Karpas-422 (cell line): ENCODE data around the gene ANXA2R. TPM values are rescaled to one million over a fixed set of nuclear protein-coding genes. Genes with fewer than 3 reads are reported as not detected.
"Not testable (repeated sequence)": the region's sequence is repeated elsewhere in the genome, so short reads cannot be mapped to it uniquely, and the experiment has no call there.

ENCODE experiments used
- DNase-seq: peaks from one replicate; pipeline ENCODE4 v3.0.0-alpha.2; 2015
- H2AFZ ChIP-seq: fragments of 200-600 bp; sonication (generic); 2 replicates; pipeline ENCODE4 v1.6.1; 2014; ENCODE audit warnings: antibody characterized with exemption, low read length, mixed read lengths
- H3K27ac ChIP-seq: fragments of 200-600 bp; sonication (generic); 2 replicates; pipeline ENCODE4 v1.5.1; 2014; ENCODE audit warnings: mild to moderate bottlenecking, low read length, moderate library complexity
- H3K27me3 ChIP-seq: fragments of 200-600 bp; sonication (generic); 2 replicates; pipeline ENCODE4 v1.6.1; 2014; ENCODE audit warnings: low read length, mixed read lengths
- H3K36me3 ChIP-seq: fragments of 200-600 bp; sonication (generic); 2 replicates; pipeline ENCODE4 v1.6.1; 2014; ENCODE audit warnings: low read length, mixed read lengths; ENCODE audit not compliant: insufficient read depth
- H3K4me1 ChIP-seq: fragments of 200-600 bp; sonication (generic); 2 replicates; pipeline ENCODE4 v1.6.1; 2014; ENCODE audit warnings: mild to moderate bottlenecking, low read length, mixed read lengths
- H3K4me2 ChIP-seq: fragments of 200-600 bp; sonication (generic); 2 replicates; pipeline ENCODE4 v1.6.1; 2014; ENCODE audit warnings: low read length, low read depth, mild to moderate bottlenecking; ENCODE audit not compliant: poor library complexity, severe bottlenecking
- H3K4me3 ChIP-seq: fragments of 200-600 bp; sonication (generic); 2 replicates; pipeline ENCODE4 v1.5.1; 2014; ENCODE audit warnings: mild to moderate bottlenecking, antibody characterized with exemption, low read length, mixed read lengths
- H3K79me2 ChIP-seq: fragments of 200-600 bp; sonication (generic); 2 replicates; pipeline ENCODE4 v1.6.1; 2014; ENCODE audit warnings: mild to moderate bottlenecking, low read length, mixed read lengths
- H3K9ac ChIP-seq: fragments of 200-600 bp; sonication (generic); 2 replicates; pipeline ENCODE4 v1.6.0; 2014; ENCODE audit warnings: low read length
- H3K9me2 ChIP-seq: fragments of 200-600 bp; sonication (generic), shearing (Covaris generic); replicated peaks from 2 replicates; pipeline ENCODE4 v1.6.0; 2014; ENCODE audit warnings: mild to moderate bottlenecking, low read length, moderate library complexity; ENCODE audit not compliant: insufficient read depth
- H3K9me3 ChIP-seq: fragments of 300-700, 200-600 bp; sonication (generic); 2 replicates; pipeline ENCODE4 v1.6.1; 2014; ENCODE audit warnings: low read length, mixed read lengths
- H4K20me1 ChIP-seq: fragments of 200-600 bp; sonication (generic); 2 replicates; pipeline ENCODE4 v1.6.1; 2014; ENCODE audit warnings: mild to moderate bottlenecking, antibody characterized with exemption, low read length, low read depth; ENCODE audit not compliant: insufficient read depth
- total RNA-seq: library from RNA; depleted of rRNA; stranded (reverse); fragments of >200 nt; shearing (Covaris generic); gene quantifications from 2 replicates; pipeline ENCODE4 v1.2.3, GENCODE V29; 2014; ENCODE audit warnings: low replicate concordance

ANXA2R gene
- total RNA-seq, 1 experiment from 2014 or later, result 9.0 TPM

GRCh38 chr5:43034591-43034968, 5.5 kb downstream of the ANXA2R start:
- Histone ChIP-seq H3K9ac (no peak overlapping the region), H3K9me2 (no peaks in the 10 kb centered on the region), H3K36me3 (no peaks in the 10 kb centered on the region), H2AFZ (no peak overlapping the region), H3K27me3 (no peaks in the 10 kb centered on the region), H3K79me2 (no peaks in the 10 kb centered on the region), H3K27ac (no peak overlapping the region), H3K4me1 (peaks cover 4% of the 10 kb centered on the region; the same call in 1 of the 2 replicates), H3K9me3 (no peaks in the 10 kb centered on the region), H3K4me3 (no peak overlapping the region), H4K20me1 (no peaks in the 10 kb centered on the region), H3K4me2 (no peak overlapping the region)
- DNase-seq, result no peak

GRCh38 chr5:43033841-43034590, 6.1 kb downstream of the ANXA2R start:
- Histone ChIP-seq H2AFZ (no peak overlapping the region), H3K79me2 (no peaks in the 10 kb centered on the region), H4K20me1 (no peaks in the 10 kb centered on the region), H3K36me3 (no peaks in the 10 kb centered on the region), H3K9ac (no peak overlapping the region), H3K9me2 (no peaks in the 10 kb centered on the region), H3K4me3 (no peak overlapping the region), H3K27ac (no peak overlapping the region), H3K4me1 (peaks cover 2% of the 10 kb centered on the region; the same call in 1 of the 2 replicates), H3K4me2 (no peak overlapping the region), H3K27me3 (no peaks in the 10 kb centered on the region), H3K9me3 (no peaks in the 10 kb centered on the region)
- no peak for DNase-seq

- Histone ChIP-seq H2AFZ (no peak overlapping the region), H3K9ac (no peak overlapping the region), H3K9me3 (no peaks in the 10 kb centered on the region), H4K20me1 (0 out of 2 replicates have a peak, but pooled peaks cover 5% of the 10 kb centered on the region), H3K4me1 (no peaks in the 10 kb centered on the region), H3K4me3 (no peak overlapping the region), H3K9me2 (no peaks in the 10 kb centered on the region), H3K4me2 (no peak overlapping the region), H3K27me3 (no peaks in the 10 kb centered on the region), H3K79me2 (no peaks in the 10 kb centered on the region), H3K36me3 (no peaks in the 10 kb centered on the region), H3K27ac (no peak overlapping the region)
- DNase-seq, result no peak
Measured at GRCh38 chr5:43027054-43027785, 12.9 kb downstream of the ANXA2R start.

DNA sequence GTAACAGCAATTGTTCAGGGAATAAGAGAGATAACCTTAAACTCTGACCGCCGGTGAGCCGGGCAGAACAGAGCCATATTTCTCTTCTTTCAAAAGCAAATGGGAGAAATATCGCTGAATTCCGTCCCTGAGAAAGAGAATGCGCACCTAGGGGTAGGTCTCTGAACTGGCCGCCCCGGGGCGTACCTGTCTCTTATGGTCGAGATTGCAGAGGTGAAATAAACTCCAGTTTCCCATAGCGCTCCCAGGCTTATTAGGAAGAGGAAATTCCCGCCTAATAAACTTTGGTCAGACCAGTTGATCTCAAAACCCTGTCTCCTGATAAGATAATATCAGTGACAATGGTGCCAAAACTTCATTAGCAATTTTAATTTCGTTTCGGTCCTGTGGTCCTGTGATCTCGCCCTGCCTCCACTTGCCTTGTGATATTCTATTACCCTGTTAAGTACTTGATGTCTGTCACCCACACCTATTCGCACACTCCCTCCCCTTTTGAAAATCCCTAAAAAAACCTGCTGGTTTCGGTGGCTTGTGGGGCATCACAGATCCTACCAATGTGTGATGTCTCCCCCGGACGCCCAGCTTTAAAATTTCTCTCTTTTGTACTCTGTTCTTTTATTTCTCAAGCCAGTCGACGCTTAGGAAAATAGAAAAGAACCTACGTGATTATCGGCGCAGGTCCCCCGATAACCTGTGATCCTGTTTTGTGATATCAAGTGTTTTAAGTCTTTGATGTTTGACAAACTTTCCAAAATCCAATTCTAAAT, 14.8 kb downstream of the ANXA2R start:
- H3K27me3 ChIP-seq, H3K4me1 ChIP-seq, DNase-seq, H3K36me3 ChIP-seq, H3K79me2 ChIP-seq, H4K20me1 ChIP-seq, H3K27ac ChIP-seq, H3K9ac ChIP-seq, H3K9me3 ChIP-seq, H3K4me3 ChIP-seq, H3K4me2 ChIP-seq, H3K9me2 ChIP-seq, H2AFZ ChIP-seq: not testable (repeated sequence)

GRCh38 chr5:43024217-43024616, 15.9 kb downstream of the ANXA2R start:
- no peaks in the 10 kb centered on the region for H3K79me2 ChIP-seq
- H3K9ac ChIP-seq, result no peak overlapping the region
- no peaks in the 10 kb centered on the region for H3K9me2 ChIP-seq
- H3K4me2 ChIP-seq, result no peak overlapping the region
- DNase-seq, result no peak
- peaks cover 9% of the 10 kb centered on the region for H3K4me1 ChIP-seq
- H3K9me3 ChIP-seq, result no peaks in the 10 kb centered on the region
- H3K27me3 ChIP-seq, result no peaks in the 10 kb centered on the region
- H3K36me3 ChIP-seq, result no peaks in the 10 kb centered on the region
- 0 out of 2 replicates have a peak, but pooled peaks cover 5% of the 10 kb centered on the region for H4K20me1 ChIP-seq
- H2AFZ ChIP-seq, result no peak overlapping the region
- H3K27ac ChIP-seq, result no peak overlapping the region
- no peak overlapping the region for H3K4me3 ChIP-seq

GRCh38 chr5:43021151-43021550, 19.0 kb downstream of the ANXA2R start:
- H3K9me2 ChIP-seq, result no peaks in the 10 kb centered on the region
- no peaks in the 10 kb centered on the region for H3K9me3 ChIP-seq
- no peak overlapping the region for H3K9ac ChIP-seq
- no peaks in the 10 kb centered on the region for H3K27me3 ChIP-seq
- no peak overlapping the region for H2AFZ ChIP-seq
- H4K20me1 ChIP-seq, result no peaks in the 10 kb centered on the region
- no peak overlapping the region for H3K4me3 ChIP-seq
- H3K36me3 ChIP-seq, result no peaks in the 10 kb centered on the region
- no peak overlapping the region for H3K4me2 ChIP-seq
- H3K27ac ChIP-seq, result no peak overlapping the region
- peaks cover 33% of the 10 kb centered on the region for H3K4me1 ChIP-seq
- no peaks in the 10 kb centered on the region for H3K79me2 ChIP-seq
- no peak for DNase-seq

- Histone ChIP-seq H3K4me3 (peak overlapping the region; percentile 70), H3K4me2 (peak overlapping the region; percentile 84), H3K36me3 (no peaks in the 10 kb centered on the region), H3K9me3 (no peaks in the 10 kb centered on the region), H2AFZ (0 out of 2 replicates have a peak overlapping the region, but pooled peaks have one; percentile 70), H3K9ac (peak overlapping the region; percentile 66; the same call in 1 of the 2 replicates), H3K9me2 (no peaks in the 10 kb centered on the region), H4K20me1 (no peaks in the 10 kb centered on the region), H3K4me1 (peaks cover 35% of the 10 kb centered on the region), H3K27me3 (no peaks in the 10 kb centered on the region), H3K79me2 (no peaks in the 10 kb centered on the region), H3K27ac (no peak overlapping the region)
- no peak for DNase-seq
Measured at GRCh38 chr5:43020399-43020746, 19.7 kb downstream of the ANXA2R start.
